GM18907 (cell line): Measurements from ENCODE around the gene PRDX1.
A peak's percentile ranks its signal among the peaks of the same experiment; 100 is the strongest.

Experiments used
- ATAC-seq: cut with Tn5 transposase; IDR thresholded peaks from one replicate; pipeline ENCODE4 v1.9.1; 2021; ENCODE audit warnings: mild to moderate bottlenecking, moderate library complexity; ENCODE audit not compliant: unreplicated experiment

PRDX1 gene

GRCh38 chr1:45521413-45522323 lies at the start of gene PRDX1:
Gene PRDX1 (minus strand): TSS chr1:45521884. CDS start chr1:45519043, 2,841 bp downstream.
- ATAC-seq: peak; percentile 87

GRCh38 chr1:45570631-45571030 lies 48.9 kb upstream of the PRDX1 start:
- ATAC-seq: no peak

GRCh38 chr1:45569962-45570581 lies 48.4 kb upstream of the PRDX1 start:
- no peak for ATAC-seq

- no peak for ATAC-seq
Observed at GRCh38 chr1:45569571-45569961, 47.9 kb upstream of the PRDX1 start.

DNA sequence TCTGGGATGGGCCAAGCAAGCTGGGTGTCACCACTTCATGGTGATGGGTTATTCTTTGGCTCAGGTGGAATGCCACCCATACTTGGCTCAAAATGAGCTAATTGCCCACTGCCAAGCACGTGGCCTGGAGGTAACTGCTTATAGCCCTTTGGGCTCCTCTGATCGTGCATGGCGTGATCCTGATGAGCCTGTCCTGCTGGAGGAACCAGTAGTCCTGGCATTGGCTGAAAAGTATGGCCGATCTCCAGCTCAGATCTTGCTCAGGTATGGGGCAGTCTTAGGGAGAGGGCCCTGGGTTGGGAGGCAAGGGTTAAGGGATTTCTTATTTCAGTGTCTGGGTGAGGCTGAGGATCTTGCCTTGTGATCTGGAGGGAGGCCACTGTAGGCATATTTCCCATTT lies 46.7 kb upstream of the PRDX1 start:
- no peak for ATAC-seq

GRCh38 chr1:45567911-45568310 lies 46.2 kb upstream of the PRDX1 start:
- ATAC-seq: no peak

DNA sequence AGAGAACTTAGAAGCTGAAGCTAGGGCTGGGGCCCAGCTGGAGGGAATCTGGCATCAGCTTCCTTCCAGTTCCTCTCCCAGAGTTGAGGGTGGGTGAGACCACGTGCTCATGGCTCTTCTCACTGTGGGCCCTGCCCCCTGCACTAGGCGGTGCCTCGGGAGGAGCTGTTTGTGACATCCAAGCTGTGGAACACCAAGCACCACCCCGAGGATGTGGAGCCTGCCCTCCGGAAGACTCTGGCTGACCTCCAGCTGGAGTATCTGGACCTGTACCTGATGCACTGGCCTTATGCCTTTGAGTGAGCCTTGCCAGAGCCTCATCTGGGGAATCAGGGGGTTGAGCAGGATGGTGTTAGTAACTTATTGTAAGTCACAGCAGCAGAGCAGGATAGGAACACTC lies 45.0 kb upstream of the PRDX1 start:
- no peak for ATAC-seq

GRCh38 chr1:45563843-45564242 lies 42.2 kb upstream of the PRDX1 start:
- ATAC-seq: no peak

DNA sequence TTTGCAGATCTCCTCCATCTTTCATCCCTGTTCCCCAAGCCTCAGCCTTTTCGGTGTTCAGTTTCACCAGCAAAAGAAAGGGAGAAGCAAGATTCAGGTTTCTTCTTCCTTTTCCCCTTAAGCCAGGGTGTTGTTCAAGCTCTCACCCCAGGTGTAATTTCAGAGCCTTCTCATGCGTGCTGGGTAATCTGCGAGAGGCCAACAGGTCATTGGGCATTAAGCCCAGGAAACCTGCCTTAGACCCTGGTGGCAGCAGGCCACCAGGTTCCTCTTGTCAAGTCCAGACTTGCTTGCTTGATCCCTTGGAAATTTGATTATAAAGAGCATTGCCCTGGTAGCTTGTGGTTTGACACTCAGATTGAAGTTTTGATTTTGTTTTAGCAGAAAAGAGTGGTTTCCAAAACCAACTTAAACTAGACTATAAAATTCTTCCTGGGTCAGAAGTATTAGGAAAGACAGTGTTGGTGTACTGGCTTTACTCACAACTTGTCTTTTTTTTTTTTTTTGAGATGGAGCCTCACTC lies 35.8 kb upstream of the PRDX1 start:
- no peak for ATAC-seq

DNA sequence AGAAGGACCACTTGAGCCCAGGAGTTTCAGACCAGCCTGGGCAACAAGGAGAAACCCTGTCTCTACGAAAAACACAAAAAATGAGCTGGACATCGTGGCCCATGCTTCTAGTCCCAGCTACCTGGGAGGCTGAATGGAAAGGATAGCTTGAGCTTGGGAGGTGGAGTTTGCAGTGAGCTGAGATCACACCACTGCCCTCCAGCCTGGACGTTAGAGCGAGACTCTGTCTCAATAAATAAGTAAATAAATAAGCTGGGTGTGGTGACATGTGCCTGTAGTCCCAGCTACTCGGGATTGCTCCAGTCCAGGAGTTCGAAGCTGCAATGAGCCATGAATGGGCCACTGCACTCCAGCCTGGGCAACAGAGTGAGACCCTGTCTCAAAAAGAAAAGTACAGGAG lies 32.5 kb upstream of the PRDX1 start:
- no peak for ATAC-seq

DNA sequence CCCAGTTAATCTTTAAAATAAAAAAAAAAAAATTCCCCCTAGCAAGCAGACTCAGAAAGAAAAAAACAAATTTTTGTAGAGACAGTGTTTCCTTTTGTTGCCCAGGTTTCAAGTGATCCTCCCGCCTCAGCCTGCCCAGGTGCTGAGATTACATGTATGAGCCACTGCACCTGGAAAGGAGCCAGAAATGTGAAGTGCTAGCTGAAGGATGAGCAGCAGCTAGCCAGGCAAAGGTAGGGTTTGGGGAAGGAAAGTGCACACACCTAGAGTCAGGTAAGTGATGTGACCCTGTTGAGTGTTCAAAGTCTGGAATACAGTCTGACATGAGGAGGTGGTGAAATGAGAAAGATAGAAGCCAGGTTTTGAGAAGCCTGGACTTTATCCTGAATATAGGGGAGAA lies 30.6 kb upstream of the PRDX1 start:
- ATAC-seq: no peak

GRCh38 chr1:45551684-45552083 lies 30.0 kb upstream of the PRDX1 start:
- ATAC-seq: no peak

- peak; percentile 79 for ATAC-seq
Observed at GRCh38 chr1:45550401-45551351, 29.0 kb upstream of the PRDX1 start, which contains the start of gene AKR1A1. Gene AKR1A1 (plus strand): TSS chr1:45550826. CDS start chr1:45561795, 10,969 bp downstream.

- ATAC-seq: no peak
Observed at GRCh38 chr1:45545553-45546310, 24.0 kb upstream of the PRDX1 start.

DNA sequence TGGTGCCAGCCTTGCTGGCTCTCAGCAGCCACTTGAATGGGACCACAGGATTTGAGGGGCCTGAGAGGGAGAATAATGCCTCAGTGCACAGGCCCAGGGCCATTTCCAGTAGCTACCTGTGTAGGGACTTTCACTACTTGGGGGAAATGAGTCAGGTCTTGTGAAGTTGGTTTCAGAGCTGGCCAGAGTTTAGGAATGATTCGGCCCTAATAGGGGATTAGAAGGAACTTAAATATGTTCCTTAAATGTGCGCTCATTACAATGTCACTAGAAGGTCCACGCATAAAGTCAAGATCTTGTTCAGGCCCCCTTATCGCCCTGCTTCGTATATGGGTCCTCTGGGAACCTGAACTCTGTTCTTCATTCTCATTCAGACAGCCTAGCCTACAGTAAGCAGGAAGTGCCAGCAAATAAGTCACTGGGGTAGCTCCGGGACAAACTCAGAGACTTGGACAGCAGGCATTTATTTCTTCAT lies 23.4 kb upstream of the PRDX1 start:
- ATAC-seq: peak; percentile 54

GRCh38 chr1:45544530-45544929 lies 22.8 kb upstream of the PRDX1 start:
- no peak for ATAC-seq

GRCh38 chr1:45543581-45544417 lies 22.1 kb upstream of the PRDX1 start:
- peak; percentile 57 for ATAC-seq

DNA sequence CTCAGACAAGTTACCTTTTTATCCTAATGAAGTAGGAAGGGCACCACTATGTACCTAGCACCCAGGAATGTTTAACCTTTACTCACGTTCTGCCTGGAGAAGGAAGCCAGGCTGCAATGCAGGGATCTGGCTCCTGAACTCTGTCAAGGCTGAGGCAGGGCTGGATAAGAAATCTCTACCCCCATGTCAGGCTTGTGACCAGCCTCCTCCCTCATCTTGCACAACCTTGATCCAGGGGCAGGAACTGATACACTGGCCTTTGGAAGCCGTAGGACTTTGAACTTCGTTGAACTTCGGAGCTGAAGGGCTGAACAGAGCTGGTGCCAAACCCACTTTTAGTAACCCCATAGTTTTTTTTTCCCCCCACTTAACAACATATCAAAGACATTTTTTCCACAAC lies 20.9 kb upstream of the PRDX1 start:
- no peak for ATAC-seq

DNA sequence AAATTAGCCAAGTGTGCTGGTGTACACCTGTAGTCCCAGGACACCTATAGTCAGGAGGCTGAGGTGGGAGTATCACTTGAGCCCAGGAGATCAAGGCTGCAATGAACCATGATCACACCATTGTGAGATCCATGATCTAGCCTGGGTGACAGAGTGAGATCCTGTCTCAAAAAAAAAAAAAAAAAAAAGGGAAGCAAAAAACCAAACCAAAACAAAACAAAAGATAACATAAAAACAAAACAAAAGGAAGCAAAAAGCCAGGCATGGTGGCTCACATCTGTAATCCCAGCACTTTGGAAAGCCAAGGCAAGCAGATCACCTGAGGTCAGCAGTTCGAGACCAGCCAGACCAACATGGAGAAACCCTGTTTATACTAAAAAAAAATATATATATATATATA lies 19.5 kb upstream of the PRDX1 start:
- no peak for ATAC-seq
